NOMO-1 (cell line): ENCODE data around the gene LRRC8D.

ENCODE experiments used
- DNase-seq, 2 experiments: peaks; one replicate each; lab custom pipeline; 2025; ENCODE audit not compliant: unreplicated experiment in 2 of 2; lab: John Stamatoyannopoulos, UW

The LRRC8D gene

GRCh38 chr1:89806616-89807015 lies 14.2 kb upstream of the LRRC8D start:
- no peak for DNase-seq

- DNase-seq: no peak
These were observed 13.3 kb upstream of the LRRC8D start for GRCh38 chr1:89807503-89807902.

- no peak for DNase-seq
These were observed 12.8 kb upstream of the LRRC8D start for GRCh38 chr1:89807983-89808382.

- no peak for DNase-seq
These were observed 12.3 kb upstream of the LRRC8D start for GRCh38 chr1:89808441-89809117.

- peak in 1 of 2 experiments; percentile 35 for DNase-seq
These were observed 11.3 kb upstream of the LRRC8D start for GRCh38 chr1:89809556-89809955.

GRCh38 chr1:89810302-89810701 lies 10.5 kb upstream of the LRRC8D start:
- DNase-seq: peak; percentile 40 to 45

- DNase-seq: no peak
These were observed 10.0 kb upstream of the LRRC8D start for GRCh38 chr1:89810880-89811279.

GRCh38 chr1:89812992-89813391 lies 7.8 kb upstream of the LRRC8D start:
- peak; percentile 48 to 87 for DNase-seq

- no peak for DNase-seq
These were observed 5.8 kb upstream of the LRRC8D start for GRCh38 chr1:89815040-89815439.

- peak; percentile 89 to 98 for DNase-seq
These were observed 5.2 kb upstream of the LRRC8D start for GRCh38 chr1:89815611-89816010.

GRCh38 chr1:89816366-89816765 lies 4.5 kb upstream of the LRRC8D start:
- no peak for DNase-seq

GRCh38 chr1:89821322-89822108 lies 683 bp downstream of the LRRC8D start:
- peak; percentile 77 to 80 for DNase-seq

GRCh38 chr1:89822109-89822962 lies 1.5 kb downstream of the LRRC8D start:
- peak in 1 of 2 experiments; percentile 38 for DNase-seq

- peak in 1 of 2 experiments; percentile 80 for DNase-seq
These were observed 2.3 kb downstream of the LRRC8D start for GRCh38 chr1:89822999-89823628.

- DNase-seq: no peak
These were observed 3.0 kb downstream of the LRRC8D start for GRCh38 chr1:89823679-89824292.

GRCh38 chr1:89826594-89826993 lies 5.8 kb downstream of the LRRC8D start:
- DNase-seq: no peak

GRCh38 chr1:89827330-89827729 lies 6.5 kb downstream of the LRRC8D start:
- DNase-seq: no peak

GRCh38 chr1:89827902-89828301 lies 7.1 kb downstream of the LRRC8D start:
- DNase-seq: no peak

GRCh38 chr1:89829186-89829585 lies 8.4 kb downstream of the LRRC8D start:
- no peak for DNase-seq

GRCh38 chr1:89831462-89832120 lies 10.8 kb downstream of the LRRC8D start:
- no peak for DNase-seq
